CD14-positive monocyte (primary cell): Measurements from ENCODE around the gene BCAS1. TPM values are rescaled to one million over a fixed set of nuclear protein-coding genes. Genes with fewer than 3 reads are reported as not detected.

ENCODE experiments used
- DNase-seq, 3 donors: peaks; one replicate each; pipeline ENCODE4 v3.0.0-alpha.2; 2011 to 2022
- H2AFZ ChIP-seq: 2 replicates; pipeline ENCODE4 v1.6.0; 2012; ENCODE audit warnings: mild to moderate bottlenecking, low read depth, low read length, inconsistent platforms; ENCODE audit not compliant: insufficient read depth, poor library complexity, severe bottlenecking
- H3K27ac ChIP-seq, 2 donors: 1 replicate in 1 of 2; 2 replicates in 1 of 2; pipeline ENCODE4 v1.5.1; 2012 to 2013; ENCODE audit warnings: low read length in 2 of 2, control low read depth in 1 of 2, inconsistent platforms in 1 of 2, low read depth in 1 of 2, mild to moderate bottlenecking in 1 of 2
- H3K27me3 ChIP-seq, 2 donors: one replicate each; pipeline versions ENCODE4 v1.6.0 to v1.6.1; 2011 to 2013; ENCODE audit warnings: low read length in 2 of 2; ENCODE audit not compliant: control insufficient read depth in 2 of 2, insufficient read depth in 2 of 2
- H3K36me3 ChIP-seq, 2 donors: replicated peaks in 1 of 2; 1 replicate in 1 of 2; 2 replicates in 1 of 2; pipeline versions ENCODE4 v1.5.1 to v1.6.1; 2012 to 2013; ENCODE audit warnings: low read length in 2 of 2, control low read depth in 1 of 2, inconsistent platforms in 1 of 2, mild to moderate bottlenecking in 1 of 2; ENCODE audit not compliant: insufficient read depth in 2 of 2, control insufficient read depth in 1 of 2
- H3K4me1 ChIP-seq, 2 donors: 1 replicate in 1 of 2; 2 replicates in 1 of 2; pipeline versions ENCODE4 v1.5.1 to v1.6.1; 2012 to 2013; ENCODE audit warnings: low read length in 2 of 2, control low read depth in 1 of 2, inconsistent platforms in 1 of 2, mild to moderate bottlenecking in 1 of 2, moderate library complexity in 1 of 2; ENCODE audit not compliant: insufficient read depth in 2 of 2, control insufficient read depth in 1 of 2
- H3K4me2 ChIP-seq: replicated peaks from 2 replicates; pipeline ENCODE3; 2012; ENCODE audit warnings: low read length, moderate library complexity, mild to moderate bottlenecking; ENCODE audit not compliant: poor library complexity, severe bottlenecking; ENCODE audit errors: extremely low read depth
- H3K4me3 ChIP-seq, 3 experiments: fragments of 200-600 bp in 1 of 3; sonication (generic) in 1 of 3; replicated peaks in 1 of 3; 1 replicate in 2 of 3; 2 replicates in 1 of 3; pipeline ENCODE4 v1.5.1; 2011 to 2013; ENCODE audit warnings: low read length in 3 of 3, mild to moderate bottlenecking in 3 of 3, control low read depth in 2 of 3, low read depth in 2 of 3, inconsistent platforms in 1 of 3, moderate library complexity in 1 of 3
- H3K79me2 ChIP-seq: 2 replicates; pipeline ENCODE4 v1.6.0; 2012; ENCODE audit warnings: mild to moderate bottlenecking, control low read depth, inconsistent platforms, low read length, moderate library complexity; ENCODE audit not compliant: insufficient read depth
- H3K9ac ChIP-seq: 2 replicates; pipeline ENCODE4 v1.6.0; 2017; ENCODE audit warnings: low read length, mild to moderate bottlenecking; ENCODE audit not compliant: insufficient read depth, poor library complexity, severe bottlenecking
- H3K9me3 ChIP-seq, 2 donors: replicated peaks in 1 of 2; 1 replicate in 1 of 2; 2 replicates in 1 of 2; pipeline versions ENCODE4 v1.5.1 to v1.6.1; 2012 to 2013; ENCODE audit warnings: low read length in 2 of 2, control low read depth in 1 of 2; ENCODE audit not compliant: control insufficient read depth in 1 of 2, insufficient read depth in 1 of 2
- H4K20me1 ChIP-seq: 2 replicates; pipeline ENCODE4 v1.6.0; 2012; ENCODE audit warnings: mild to moderate bottlenecking, low read length, control low read depth, moderate library complexity; ENCODE audit not compliant: insufficient read depth
- H3K27ac Mint-ChIP-seq, 7 donors: one replicate each; pipeline ENCODE4 v1.8.0; 2020; ENCODE audit warnings: mild to moderate bottlenecking in 7 of 7, mixed read lengths in 7 of 7, moderate library complexity in 6 of 7, inconsistent platforms in 2 of 7
- H3K27me3 Mint-ChIP-seq, 3 donors: one replicate each; pipeline ENCODE4 v1.8.0; 2021 to 2022; ENCODE audit warnings: low read depth in 3 of 3, mild to moderate bottlenecking in 3 of 3, mixed read lengths in 3 of 3, moderate library complexity in 3 of 3, inconsistent platforms in 1 of 3
- H3K36me3 Mint-ChIP-seq, 2 donors: one replicate each; pipeline ENCODE4 v1.8.0; 2020; ENCODE audit warnings: mixed read lengths in 2 of 2, inconsistent platforms in 1 of 2, mild to moderate bottlenecking in 1 of 2
- H3K4me1 Mint-ChIP-seq: one replicate; pipeline ENCODE4 v1.8.0; 2020; ENCODE audit warnings: mild to moderate bottlenecking, mixed read lengths
- H3K4me3 Mint-ChIP-seq, 2 donors: one replicate each; pipeline ENCODE4 v1.8.0; 2020; ENCODE audit warnings: mild to moderate bottlenecking in 2 of 2, mixed read lengths in 2 of 2, moderate library complexity in 1 of 2
- H3K9me3 Mint-ChIP-seq, 7 donors: one replicate each; pipeline ENCODE4 v1.8.0; 2020 to 2022; ENCODE audit warnings: mixed read lengths in 7 of 7, mild to moderate bottlenecking in 6 of 7, moderate library complexity in 6 of 7, inconsistent platforms in 2 of 7
- WGBS: methylation state at CpG from one replicate; pipeline ENCODE4 v1.1.5; 2013; ENCODE audit warnings: missing lambda C conversion rate; ENCODE audit not compliant: insufficient coverage; 5-methylcytosine and 5-hydroxymethylcytosine counted together
- intact Hi-C, 2 donors: fragments of 100-400 bp; cut with micrococcal nuclease; formaldehyde crosslinking; loops; one replicate each; pipeline versions ENCODE4 v1.15.0 to v1.15.1; 2023
- polyA plus RNA-seq, 3 donors: library from polyadenylated mRNA; depleted of rRNA in 1 of 3; unstranded in 2 of 3; stranded (reverse) in 1 of 3; fragments of 300-500 nt in 2 of 3; fragments of >200 nt in 1 of 3; fragmentation: Illumina TruSeq in 2 of 3; gene quantifications; 1 replicate in 2 of 3; 2 replicates in 1 of 3; pipeline ENCODE4 v1.2.3, GENCODE V29; 2012 to 2021
- TF ChIP-seq, protein P1 (sequence below): fragments of 200-600 bp; IDR thresholded peaks from one replicate; pipeline ENCODE4 v1.8.0; 2022; ENCODE audit warnings: antibody characterized with exemption, mild to moderate bottlenecking

BCAS1 gene
- polyA plus RNA-seq, 3 donors, result 0.01 to 0.02 TPM; not detected in 1

DNA sequence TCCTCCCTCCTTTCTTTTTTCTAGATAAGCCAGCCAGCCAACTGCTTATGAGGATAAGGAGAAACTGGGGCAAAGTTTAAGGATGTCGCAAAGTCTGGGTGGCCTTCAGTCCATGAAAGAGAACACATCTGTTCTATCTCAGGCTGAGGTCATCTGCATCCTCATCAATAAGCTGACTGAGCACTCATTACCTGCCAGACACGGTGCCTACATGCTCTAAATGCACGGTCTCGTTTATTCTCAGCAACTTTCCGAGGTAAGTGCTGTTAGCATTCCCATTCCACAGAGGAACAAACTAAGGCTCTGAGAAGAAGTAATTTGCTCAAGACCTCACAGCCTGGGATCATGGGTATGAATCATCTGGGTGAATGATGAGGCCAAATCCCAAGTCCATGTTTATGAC lies 133.1 kb downstream of the BCAS1 start:
- Mint-ChIP-seq H3K4me1 (peaks cover 92% of the 10 kb centered on the region), H3K9me3 (peaks cover 0 to 2% (median 0%) of the 10 kb centered on the region in 7 donors), H3K36me3 (peaks cover 0 to 4% of the 10 kb centered on the region in 2 donors), H3K4me3 (no peak overlapping the region), H3K27me3 (peaks cover 0 to 2% (median 2%) of the 10 kb centered on the region in 3 donors), H3K27ac (peak overlapping the region in 3 of 7 donors; percentile 37 to 90 (median 88))
- no peaks in the 10 kb centered on the region for H3K36me3 ChIP-seq
- no peaks in the 10 kb centered on the region for H3K27me3 ChIP-seq
- no peaks in the 10 kb centered on the region for H3K9me3 ChIP-seq
- TF ChIP-seq, protein P1, sequence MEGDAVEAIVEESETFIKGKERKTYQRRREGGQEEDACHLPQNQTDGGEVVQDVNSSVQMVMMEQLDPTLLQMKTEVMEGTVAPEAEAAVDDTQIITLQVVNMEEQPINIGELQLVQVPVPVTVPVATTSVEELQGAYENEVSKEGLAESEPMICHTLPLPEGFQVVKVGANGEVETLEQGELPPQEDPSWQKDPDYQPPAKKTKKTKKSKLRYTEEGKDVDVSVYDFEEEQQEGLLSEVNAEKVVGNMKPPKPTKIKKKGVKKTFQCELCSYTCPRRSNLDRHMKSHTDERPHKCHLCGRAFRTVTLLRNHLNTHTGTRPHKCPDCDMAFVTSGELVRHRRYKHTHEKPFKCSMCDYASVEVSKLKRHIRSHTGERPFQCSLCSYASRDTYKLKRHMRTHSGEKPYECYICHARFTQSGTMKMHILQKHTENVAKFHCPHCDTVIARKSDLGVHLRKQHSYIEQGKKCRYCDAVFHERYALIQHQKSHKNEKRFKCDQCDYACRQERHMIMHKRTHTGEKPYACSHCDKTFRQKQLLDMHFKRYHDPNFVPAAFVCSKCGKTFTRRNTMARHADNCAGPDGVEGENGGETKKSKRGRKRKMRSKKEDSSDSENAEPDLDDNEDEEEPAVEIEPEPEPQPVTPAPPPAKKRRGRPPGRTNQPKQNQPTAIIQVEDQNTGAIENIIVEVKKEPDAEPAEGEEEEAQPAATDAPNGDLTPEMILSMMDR, result no peak
- H3K79me2 ChIP-seq, result no peaks in the 10 kb centered on the region
- H3K4me3 ChIP-seq, result no peak overlapping the region
- intact Hi-C loops, result loop anchor here (10.0 kb wide), 2 partner anchors 93 to 203 kb away; no protein-coding TSS in a partner anchor
- H3K4me1 ChIP-seq, result peaks cover 86 to 93% of the 10 kb centered on the region in 2 donors
- peak in 2 of 3 donors; percentile 32 to 63 for DNase-seq
- no peak overlapping the region for H3K4me2 ChIP-seq
- H4K20me1 ChIP-seq, result no peaks in the 10 kb centered on the region
- WGBS, result 100% methylated on average over 2 of the region's 5 CpGs
- peak overlapping the region in 1 of 2 donors; percentile 90 for H3K27ac ChIP-seq
- H2AFZ ChIP-seq, result no peak overlapping the region
- no peak overlapping the region for H3K9ac ChIP-seq

DNA sequence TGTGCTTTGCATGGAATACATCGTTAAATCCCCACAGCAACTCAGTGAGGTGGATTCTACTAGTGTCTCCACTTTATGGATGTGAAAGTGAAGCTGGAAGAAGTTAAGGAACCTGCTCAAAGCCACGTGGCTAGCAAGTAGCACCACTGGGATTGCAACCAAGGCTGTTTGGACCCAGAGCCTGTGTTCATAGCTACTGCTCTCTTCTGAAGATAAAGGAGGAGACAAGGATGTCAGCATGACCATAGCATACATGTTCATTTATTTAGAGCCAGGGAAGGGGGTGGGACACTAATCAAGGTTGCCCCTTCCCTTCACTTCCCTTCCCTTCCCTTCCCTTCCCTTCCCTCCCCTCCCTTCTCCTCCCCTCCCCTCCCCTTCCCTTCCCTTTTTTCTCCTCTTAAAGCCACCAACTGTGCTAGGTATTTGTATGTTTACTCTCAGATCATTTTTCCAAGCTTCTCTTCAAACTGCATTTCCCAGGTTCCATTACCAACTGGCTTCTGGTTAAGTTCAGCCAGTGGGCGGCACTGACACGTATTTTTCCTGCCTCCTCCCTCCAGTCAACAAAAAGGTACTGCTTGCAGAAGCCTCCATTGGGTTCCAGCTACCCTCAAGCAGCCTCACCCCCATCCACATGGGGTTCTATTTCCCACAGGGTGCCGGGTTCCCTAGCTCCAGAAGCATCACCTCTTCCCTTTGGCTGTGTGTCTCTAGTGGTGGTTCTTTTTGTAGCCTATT lies 134.9 kb downstream of the BCAS1 start:
- Histone ChIP-seq H3K4me2 (peak overlapping the region; percentile 37), H4K20me1 (no peaks in the 10 kb centered on the region), H3K27ac (peak overlapping the region; percentile 78 to 90), H3K9ac (peak overlapping the region; percentile 33), H3K79me2 (no peaks in the 10 kb centered on the region), H3K4me3 (peak overlapping the region in 1 of 3 experiments; percentile 45), H3K27me3 (no peaks in the 10 kb centered on the region), H3K36me3 (no peaks in the 10 kb centered on the region), H2AFZ (no peak overlapping the region), H3K4me1 (peaks cover 77 to 92% of the 10 kb centered on the region in 2 donors), H3K9me3 (no peaks in the 10 kb centered on the region)
- peaks cover 87% of the 10 kb centered on the region for H3K4me1 Mint-ChIP-seq
- H3K4me3 Mint-ChIP-seq, result peak overlapping the region in 1 of 2 donors; percentile 11
- H3K9me3 Mint-ChIP-seq, result peaks cover 0 to 2% (median 0%) of the 10 kb centered on the region in 7 donors
- TF ChIP-seq, protein P1, result no peak
- peak in 2 of 3 donors; percentile 70 to 71 for DNase-seq
- intact Hi-C loops, result loop anchor here (10.0 kb wide), 2 partner anchors 91 to 201 kb away; no protein-coding TSS in a partner anchor
- peak overlapping the region; percentile 88 to 96 (median 92) for H3K27ac Mint-ChIP-seq
- 33% methylated on average over 3 of the region's 5 CpGs for WGBS
- peaks cover 0 to 2% (median 2%) of the 10 kb centered on the region in 3 donors for H3K27me3 Mint-ChIP-seq
- H3K36me3 Mint-ChIP-seq, result peaks cover 0 to 4% of the 10 kb centered on the region in 2 donors
